ENCODE measurements around the gene SUDS3. TPM values are rescaled to one million over a fixed set of nuclear protein-coding genes. Genes with fewer than 3 reads are reported as not detected.

The SUDS3 gene
- polyA plus RNA-seq, 3 donors, result 8.2 to 15.6 (median 9.1) TPM

GRCh38 chr12:118370601-118371000 lies 5.8 kb upstream of the SUDS3 start:
- Mint-ChIP-seq H3K9me3 (peaks cover 0 to 3% (median 0%) of the 10 kb centered on the region in 7 donors), H3K4me1 (peaks cover 37% of the 10 kb centered on the region), H3K4me3 (peak overlapping the region; percentile 98 to 99), H3K27ac (peak overlapping the region in 5 of 7 donors; percentile 33 to 87 (median 85)), H3K36me3 (peaks cover 0 to 2% of the 10 kb centered on the region in 2 donors), H3K27me3 (ENCODE audit: low read depth in 3 of 3) (no peaks in the 10 kb centered on the region)
- Histone ChIP-seq H3K4me1 (ENCODE audit: control insufficient read depth in 1 of 2, insufficient read depth in 2 of 2, low read length in 2 of 2) (peaks cover 32 to 51% of the 10 kb centered on the region in 2 donors), H3K27me3 (ENCODE audit: control insufficient read depth in 2 of 2, insufficient read depth in 2 of 2, low read length in 2 of 2) (no peaks in the 10 kb centered on the region), H3K9me3 (replicated peaks in 1 of 2; ENCODE audit: control insufficient read depth in 1 of 2, insufficient read depth in 1 of 2, low read length in 2 of 2) (no peaks in the 10 kb centered on the region), H3K4me3 (replicated peaks in 1 of 3; ENCODE audit: low read depth in 2 of 3, low read length in 3 of 3) (peak overlapping the region; percentile 89 to 96 (median 94)), H3K9ac (ENCODE audit: insufficient read depth, low read length, poor library complexity, severe bottlenecking) (peak overlapping the region; percentile 85), H3K4me2 (replicated peaks; ENCODE audit: extremely low read depth, low read length, poor library complexity, severe bottlenecking) (peak overlapping the region; percentile 94), H4K20me1 (ENCODE audit: insufficient read depth, low read length) (peaks cover 61% of the 10 kb centered on the region), H2AFZ (ENCODE audit: insufficient read depth, low read depth, low read length, poor library complexity, severe bottlenecking) (no peak overlapping the region), H3K27ac (ENCODE audit: low read depth in 1 of 2, low read length in 2 of 2) (peak overlapping the region in 1 of 2 donors; percentile 89), H3K36me3 (replicated peaks in 1 of 2; ENCODE audit: control insufficient read depth in 1 of 2, insufficient read depth in 2 of 2, low read length in 2 of 2) (no peaks in the 10 kb centered on the region), H3K79me2 (ENCODE audit: insufficient read depth, low read length) (peaks cover 86% of the 10 kb centered on the region)
- intact Hi-C loops (cut with micrococcal nuclease), result loop anchor here (5.0 to 10.0 kb wide), 7 partner anchors 38 to 316 kb away; partner anchors contain the start of gene WSB2 (in 1 of the 2)
- DNase-seq, result no peak
- no peak for TF ChIP-seq CTCF (IDR thresholded peaks at IDR 0.05)
- WGBS (ENCODE audit: insufficient coverage), result no CpG with 5 or more reads among the region's 3 CpGs

GRCh38 chr12:118371321-118372282 lies 4.8 kb upstream of the SUDS3 start:
- no peaks in the 10 kb centered on the region for H3K9me3 ChIP-seq (replicated peaks in 1 of 2; ENCODE audit: control insufficient read depth in 1 of 2, insufficient read depth in 1 of 2, low read length in 2 of 2)
- H2AFZ ChIP-seq (ENCODE audit: insufficient read depth, low read depth, low read length, poor library complexity, severe bottlenecking), result peak overlapping the region; percentile 76
- WGBS (ENCODE audit: insufficient coverage), result 0% methylated on average over 60 of the region's 60 CpGs
- H3K36me3 ChIP-seq (replicated peaks in 1 of 2; ENCODE audit: control insufficient read depth in 1 of 2, insufficient read depth in 2 of 2, low read length in 2 of 2), result no peaks in the 10 kb centered on the region
- H3K27me3 ChIP-seq (ENCODE audit: control insufficient read depth in 2 of 2, insufficient read depth in 2 of 2, low read length in 2 of 2), result no peaks in the 10 kb centered on the region
- H3K27me3 Mint-ChIP-seq (ENCODE audit: low read depth in 3 of 3), result no peaks in the 10 kb centered on the region
- H3K27ac Mint-ChIP-seq, result peak overlapping the region; percentile 86 to 96 (median 93)
- peak in 1 of 3 donors; percentile 15 for DNase-seq
- H3K9me3 Mint-ChIP-seq, result peaks cover 0 to 3% (median 0%) of the 10 kb centered on the region in 7 donors
- peaks cover 0 to 2% of the 10 kb centered on the region in 2 donors for H3K36me3 Mint-ChIP-seq
- no peak for TF ChIP-seq CTCF (IDR thresholded peaks at IDR 0.05)
- peaks cover 79% of the 10 kb centered on the region for H3K79me2 ChIP-seq (ENCODE audit: insufficient read depth, low read length)
- peak overlapping the region; percentile 32 to 89 for H3K27ac ChIP-seq (ENCODE audit: low read depth in 1 of 2, low read length in 2 of 2)
- peaks cover 37 to 54% of the 10 kb centered on the region in 2 donors for H3K4me1 ChIP-seq (ENCODE audit: control insufficient read depth in 1 of 2, insufficient read depth in 2 of 2, low read length in 2 of 2)
- peaks cover 38% of the 10 kb centered on the region for H3K4me1 Mint-ChIP-seq
- peak overlapping the region; percentile 98 to 99 for H3K4me3 Mint-ChIP-seq
- peak overlapping the region; percentile 85 for H3K9ac ChIP-seq (ENCODE audit: insufficient read depth, low read length, poor library complexity, severe bottlenecking)
- H3K4me2 ChIP-seq (replicated peaks; ENCODE audit: extremely low read depth, low read length, poor library complexity, severe bottlenecking), result peak overlapping the region; percentile 94
- intact Hi-C loops (cut with micrococcal nuclease), result loop anchor here (1.0 to 10.0 kb wide), 9 partner anchors 9 to 317 kb away; partner anchors contain the start of gene WSB2 (in 1 of the 2)
- H4K20me1 ChIP-seq (ENCODE audit: insufficient read depth, low read length), result peaks cover 53% of the 10 kb centered on the region
- peak overlapping the region; percentile 89 to 96 (median 94) for H3K4me3 ChIP-seq (replicated peaks in 1 of 3; ENCODE audit: low read depth in 2 of 3, low read length in 3 of 3)

Measured in CD14-positive monocyte (primary cell).